ENCODE results near the gene MMP13.

DNA sequence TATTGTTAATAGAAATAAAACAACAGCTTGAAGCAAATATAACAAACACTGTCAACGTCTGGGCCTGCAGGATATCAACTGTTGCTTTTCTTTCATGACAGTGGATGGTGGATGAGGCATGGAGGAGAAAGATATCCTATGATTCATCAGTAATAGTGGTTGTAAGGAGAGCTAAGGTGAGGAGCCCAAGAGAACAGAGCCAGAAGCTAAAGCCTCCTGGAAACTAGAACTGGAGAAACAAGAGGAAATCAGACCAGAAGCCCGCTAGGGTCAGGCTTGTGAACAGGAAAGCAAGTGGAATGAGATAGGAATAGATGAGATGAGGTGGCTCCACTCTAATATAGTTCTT is 43.1 kb downstream of the MMP13 start:
- TF ChIP-seq, protein P1, sequence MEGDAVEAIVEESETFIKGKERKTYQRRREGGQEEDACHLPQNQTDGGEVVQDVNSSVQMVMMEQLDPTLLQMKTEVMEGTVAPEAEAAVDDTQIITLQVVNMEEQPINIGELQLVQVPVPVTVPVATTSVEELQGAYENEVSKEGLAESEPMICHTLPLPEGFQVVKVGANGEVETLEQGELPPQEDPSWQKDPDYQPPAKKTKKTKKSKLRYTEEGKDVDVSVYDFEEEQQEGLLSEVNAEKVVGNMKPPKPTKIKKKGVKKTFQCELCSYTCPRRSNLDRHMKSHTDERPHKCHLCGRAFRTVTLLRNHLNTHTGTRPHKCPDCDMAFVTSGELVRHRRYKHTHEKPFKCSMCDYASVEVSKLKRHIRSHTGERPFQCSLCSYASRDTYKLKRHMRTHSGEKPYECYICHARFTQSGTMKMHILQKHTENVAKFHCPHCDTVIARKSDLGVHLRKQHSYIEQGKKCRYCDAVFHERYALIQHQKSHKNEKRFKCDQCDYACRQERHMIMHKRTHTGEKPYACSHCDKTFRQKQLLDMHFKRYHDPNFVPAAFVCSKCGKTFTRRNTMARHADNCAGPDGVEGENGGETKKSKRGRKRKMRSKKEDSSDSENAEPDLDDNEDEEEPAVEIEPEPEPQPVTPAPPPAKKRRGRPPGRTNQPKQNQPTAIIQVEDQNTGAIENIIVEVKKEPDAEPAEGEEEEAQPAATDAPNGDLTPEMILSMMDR (IDR thresholded peaks at IDR 0.05; ENCODE audit: extremely low read depth in 1 of 2, insufficient read depth in 1 of 2, low read depth in 1 of 2, low read length in 2 of 2) = no peak
- TF ChIP-seq, protein P2, sequence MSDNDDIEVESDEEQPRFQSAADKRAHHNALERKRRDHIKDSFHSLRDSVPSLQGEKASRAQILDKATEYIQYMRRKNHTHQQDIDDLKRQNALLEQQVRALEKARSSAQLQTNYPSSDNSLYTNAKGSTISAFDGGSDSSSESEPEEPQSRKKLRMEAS (IDR thresholded peaks at IDR 0.05; ENCODE audit: insufficient read depth, insufficient read length) = no peak

All from endothelial cell of umbilical vein (primary cell).